H9 (cell line): Measurements from ENCODE around the gene MYL3. TPM values are rescaled to one million over a fixed set of nuclear protein-coding genes. Genes with fewer than 3 reads are reported as not detected.

Source experiments
- DNase-seq: peaks from one replicate; pipeline ENCODE4 v3.0.0-alpha.2; 2017
- H2AFZ ChIP-seq: one replicate; pipeline ENCODE4 v1.6.1; 2013; ENCODE audit warnings: mild to moderate bottlenecking, low read length, control low read depth, moderate library complexity
- H2AK5ac ChIP-seq: 2 replicates; pipeline ENCODE4 v1.6.1; 2013; ENCODE audit warnings: low read length, control low read depth, mixed read lengths; ENCODE audit not compliant: insufficient read length
- H2BK120ac ChIP-seq: one replicate; pipeline ENCODE4 v1.6.1; 2013; ENCODE audit warnings: low read depth, mild to moderate bottlenecking, low read length, control low read depth, inconsistent platforms; ENCODE audit not compliant: poor library complexity, severe bottlenecking
- H2BK12ac ChIP-seq: 2 replicates; pipeline ENCODE4 v1.6.1; 2013; ENCODE audit warnings: low read length, control low read depth, mixed read lengths, low read depth; ENCODE audit not compliant: insufficient read length
- H2BK15ac ChIP-seq: 2 replicates; pipeline ENCODE4 v1.6.1; 2013; ENCODE audit warnings: low read depth, low read length, control low read depth
- H2BK20ac ChIP-seq: one replicate; pipeline ENCODE4 v1.6.1; 2013; ENCODE audit warnings: low read depth, mild to moderate bottlenecking, low read length, control low read depth, inconsistent platforms; ENCODE audit not compliant: poor library complexity, severe bottlenecking
- H2BK5ac ChIP-seq: 2 replicates; pipeline ENCODE4 v1.6.1; 2013; ENCODE audit warnings: low read length, control low read depth, mixed read lengths; ENCODE audit not compliant: insufficient read length
- H3K14ac ChIP-seq: 2 replicates; pipeline ENCODE4 v1.6.1; 2013; ENCODE audit warnings: low read length, control low read depth; ENCODE audit not compliant: insufficient read depth
- H3K18ac ChIP-seq: 2 replicates; pipeline ENCODE4 v1.6.1; 2013; ENCODE audit warnings: low read depth, mild to moderate bottlenecking, mixed read lengths, low read length, control low read depth; ENCODE audit not compliant: insufficient read length
- H3K23ac ChIP-seq: 2 replicates; pipeline ENCODE4 v1.6.1; 2013; ENCODE audit warnings: low read length, control low read depth, mixed read lengths, low read depth; ENCODE audit not compliant: insufficient read length
- H3K23me2 ChIP-seq: 2 replicates; pipeline ENCODE4 v1.6.1; 2013; ENCODE audit warnings: low read depth, mild to moderate bottlenecking, mixed read lengths, low read length, control low read depth; ENCODE audit not compliant: insufficient read length, poor library complexity, severe bottlenecking
- H3K27ac ChIP-seq: 2 replicates; pipeline ENCODE4 v1.5.1; 2013; ENCODE audit warnings: low read length, control low read depth, mixed read lengths, low read depth; ENCODE audit not compliant: insufficient read length
- H3K27me3 ChIP-seq: 2 replicates; pipeline ENCODE4 v1.6.1; 2013; ENCODE audit warnings: low read length, control low read depth, inconsistent platforms; ENCODE audit not compliant: insufficient read depth
- H3K4ac ChIP-seq: 2 replicates; pipeline ENCODE4 v1.6.1; 2013; ENCODE audit warnings: low read depth, mild to moderate bottlenecking, control low read depth, inconsistent platforms, low read length, moderate library complexity
- H3K4me1 ChIP-seq: 2 replicates; pipeline ENCODE4 v1.6.1; 2013; ENCODE audit warnings: low read length, control low read depth, inconsistent platforms; ENCODE audit not compliant: insufficient read depth
- H3K4me2 ChIP-seq: 2 replicates; pipeline ENCODE4 v1.6.1; 2013; ENCODE audit warnings: low read length, control low read depth, mixed read lengths; ENCODE audit not compliant: insufficient read length, insufficient read depth
- H3K56ac ChIP-seq: 2 replicates; pipeline ENCODE4 v1.6.1; 2013; ENCODE audit warnings: low read depth, mild to moderate bottlenecking, mixed read lengths, low read length, control low read depth; ENCODE audit not compliant: insufficient read length
- H3K79me1 ChIP-seq: 2 replicates; pipeline ENCODE4 v1.6.1; 2013; ENCODE audit warnings: low read depth, mild to moderate bottlenecking, moderate library complexity, low read length, control low read depth, inconsistent platforms; ENCODE audit not compliant: insufficient read depth, poor library complexity, severe bottlenecking
- H3K79me2 ChIP-seq: 2 replicates; pipeline ENCODE4 v1.6.1; 2013; ENCODE audit warnings: low read length, control low read depth, inconsistent platforms; ENCODE audit not compliant: insufficient read depth
- H3K9ac ChIP-seq: 2 replicates; pipeline ENCODE4 v1.6.1; 2013; ENCODE audit warnings: low read length, control low read depth, mixed read lengths; ENCODE audit not compliant: insufficient read length; ENCODE audit errors: extremely low read depth
- H3K9me3 ChIP-seq: one replicate; pipeline ENCODE4 v1.6.1; 2013; ENCODE audit warnings: low read depth, low read length, inconsistent platforms; ENCODE audit not compliant: control insufficient read depth
- H3T11ph ChIP-seq: one replicate; pipeline ENCODE4 v1.6.1; 2013; ENCODE audit warnings: mild to moderate bottlenecking, low read length, control low read depth, inconsistent platforms
- H4K20me1 ChIP-seq: one replicate; pipeline ENCODE4 v1.6.1; 2013; ENCODE audit not compliant: control insufficient read depth, insufficient read length, insufficient read depth
- H4K5ac ChIP-seq: 2 replicates; pipeline ENCODE4 v1.6.1; 2013; ENCODE audit warnings: low read depth, mild to moderate bottlenecking, mixed read lengths, low read length, control low read depth; ENCODE audit not compliant: insufficient read length
- H4K8ac ChIP-seq: replicated peaks from 2 replicates; pipeline ENCODE4 v1.6.1; 2013; ENCODE audit warnings: low read length, control low read depth, mixed read lengths, low read depth; ENCODE audit not compliant: insufficient read length
- H4K91ac ChIP-seq: 2 replicates; pipeline ENCODE4 v1.6.1; 2013; ENCODE audit warnings: low read depth, mild to moderate bottlenecking, moderate library complexity, mixed read lengths, low read length, control low read depth; ENCODE audit not compliant: insufficient read length
- H3K27ac Mint-ChIP-seq, 3 experiments: 2 replicates in 2 of 3; 3 replicates in 1 of 3; pipeline ENCODE4 v1.8.0; 2020 to 2021; ENCODE audit warnings: mixed read lengths in 3 of 3, mild to moderate bottlenecking in 1 of 3, moderate library complexity in 1 of 3
- H3K27me3 Mint-ChIP-seq: 2 replicates; pipeline ENCODE4 v1.8.0; 2021; ENCODE audit warnings: low read depth, mild to moderate bottlenecking, moderate library complexity, mixed read lengths
- H3K36me3 Mint-ChIP-seq, 3 experiments: 2 replicates in 2 of 3; 3 replicates in 1 of 3; pipeline ENCODE4 v1.8.0; 2020 to 2021; ENCODE audit warnings: low read depth in 3 of 3, mixed read lengths in 3 of 3; ENCODE audit not compliant: insufficient read depth in 1 of 3
- H3K4me1 Mint-ChIP-seq, 2 experiments: 2 replicates each; pipeline ENCODE4 v1.8.0; 2020; ENCODE audit warnings: mixed read lengths in 2 of 2
- H3K4me3 Mint-ChIP-seq, 2 experiments: 2 replicates in 1 of 2; 3 replicates in 1 of 2; pipeline ENCODE4 v1.8.0; 2020 to 2021; ENCODE audit warnings: mild to moderate bottlenecking in 2 of 2, mixed read lengths in 2 of 2, moderate library complexity in 1 of 2
- H3K9me3 Mint-ChIP-seq, 2 experiments: 2 replicates in 1 of 2; 3 replicates in 1 of 2; pipeline ENCODE4 v1.8.0; 2020; ENCODE audit warnings: mild to moderate bottlenecking in 2 of 2, mixed read lengths in 2 of 2, moderate library complexity in 1 of 2
- CTCF ChIP-seq: fragments of 200-600 bp; sonication (generic); conservative IDR thresholded peaks from 3 replicates; pipeline ENCODE4 v1.8.0; 2021; ENCODE audit warnings: antibody characterized with exemption, mild to moderate bottlenecking
- WGBS: extraction: QIAGEN DNeasy Blood & Tissue Kit; methylation state at CpG from one replicate; pipeline ENCODE4 v1.1.7; 2013; ENCODE audit warnings: missing lambda C conversion rate, low lambda C conversion rate, mixed read lengths; ENCODE audit not compliant: insufficient read length; ENCODE audit errors: extremely low coverage; 5-methylcytosine and 5-hydroxymethylcytosine counted together
- total RNA-seq: library from RNA; stranded (reverse); gene quantifications from 2 replicates; pipeline ENCODE4 v1.2.1, GENCODE V29; 2021

The MYL3 gene
- total RNA-seq, 1 experiment from 2014 or later, result 0.24 TPM

- no peak for TF ChIP-seq CTCF
- no peak overlapping the region for H3K18ac ChIP-seq
- H3K4ac ChIP-seq, result no peak overlapping the region
- H3K23ac ChIP-seq, result no peak overlapping the region
- Mint-ChIP-seq H3K4me1 (peaks cover 8 to 19% of the 10 kb centered on the region in 2 experiments), H3K9me3 (no peaks in the 10 kb centered on the region; a peak in 1 of 5 replicates), H3K4me3 (no peak overlapping the region), H3K36me3 (no peaks in the 10 kb centered on the region), H3K27ac (no peak overlapping the region), H3K27me3 (peaks cover 25% of the 10 kb centered on the region)
- H3K79me2 ChIP-seq, result no peaks in the 10 kb centered on the region
- H2AFZ ChIP-seq, result no peak overlapping the region
- H2BK12ac ChIP-seq, result no peak overlapping the region
- H3T11ph ChIP-seq, result no peak overlapping the region
- no peaks in the 10 kb centered on the region for H3K79me1 ChIP-seq
- H3K56ac ChIP-seq, result no peak overlapping the region
- no peak overlapping the region for H4K8ac ChIP-seq
- no peaks in the 10 kb centered on the region for H3K23me2 ChIP-seq
- no peaks in the 10 kb centered on the region for H3K27me3 ChIP-seq
- H4K20me1 ChIP-seq, result no peaks in the 10 kb centered on the region
- no peak overlapping the region for H4K5ac ChIP-seq
- no peaks in the 10 kb centered on the region for H3K9me3 ChIP-seq
- H3K4me2 ChIP-seq, result no peak overlapping the region
- H3K9ac ChIP-seq, result no peak overlapping the region
- H2AK5ac ChIP-seq, result no peak overlapping the region
- no peak overlapping the region for H3K14ac ChIP-seq
- DNase-seq, result no peak
- H4K91ac ChIP-seq, result no peak overlapping the region
- H3K27ac ChIP-seq, result no peak overlapping the region
- H2BK15ac ChIP-seq, result no peak overlapping the region
- no peak overlapping the region for H2BK120ac ChIP-seq
- no peaks in the 10 kb centered on the region for H3K4me1 ChIP-seq
- WGBS, result no CpG with 5 or more reads among the region's 12 CpGs
- H2BK20ac ChIP-seq, result no peak overlapping the region
- H2BK5ac ChIP-seq, result no peak overlapping the region
These were observed 1.5 kb downstream of the MYL3 start for GRCh38 chr3:46861605-46862368.
